ENCODE results near the gene RASGEF1C.

RASGEF1C gene

GRCh38 chr5:180120237-180121101 is 88.5 kb downstream of the RASGEF1C start:
- no peak for TF ChIP-seq CTCF (conservative IDR thresholded peaks at IDR 0.05; ENCODE audit: low read depth, low read length)
- no peak overlapping the region for H3K4me3 ChIP-seq (IDR thresholded peaks at IDR 0.05; ENCODE audit: insufficient read depth, low read depth, low read length)
- no peaks in the 10 kb centered on the region for H3K79me2 ChIP-seq (ENCODE audit: insufficient read depth, low read depth)
- no peak overlapping the region for H3K4me2 ChIP-seq
- H4K20me1 ChIP-seq (ENCODE audit: insufficient read depth), result no peaks in the 10 kb centered on the region
- no peak overlapping the region for H3K27ac ChIP-seq
- H3K4me1 ChIP-seq (ENCODE audit: low read depth, poor library complexity, severe bottlenecking), result no peaks in the 10 kb centered on the region
- no peaks in the 10 kb centered on the region for H3K36me3 ChIP-seq (ENCODE audit: insufficient read depth)
- no peak overlapping the region for H3K9ac ChIP-seq
- H3K27me3 ChIP-seq (ENCODE audit: insufficient read depth, low read depth), result no peaks in the 10 kb centered on the region
- H2AFZ ChIP-seq (ENCODE audit: low read depth), result no peak overlapping the region

DNA sequence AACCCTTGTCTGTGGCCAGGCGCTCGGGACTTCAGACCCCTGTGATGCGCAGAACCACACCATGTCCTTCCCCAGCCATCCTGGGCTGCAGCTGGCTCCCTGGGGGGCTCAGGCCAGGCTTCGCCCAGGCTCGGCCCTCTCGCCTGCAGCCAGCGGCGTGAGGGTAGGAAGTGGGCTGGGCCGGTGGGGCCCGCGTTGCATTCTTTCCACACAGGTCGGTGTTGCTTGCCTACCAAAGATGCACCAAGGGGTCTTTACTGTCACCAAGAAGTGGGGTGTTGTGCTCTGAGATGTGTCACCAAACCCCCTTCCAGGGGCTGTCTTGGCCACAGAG is 89.1 kb downstream of the RASGEF1C start:
- H3K27ac ChIP-seq, result no peak overlapping the region
- no peak overlapping the region for H3K9ac ChIP-seq
- no peak overlapping the region for H3K4me2 ChIP-seq
- no peaks in the 10 kb centered on the region for H4K20me1 ChIP-seq (ENCODE audit: insufficient read depth)
- no peaks in the 10 kb centered on the region for H3K79me2 ChIP-seq (ENCODE audit: insufficient read depth, low read depth)
- no peak overlapping the region for H2AFZ ChIP-seq (ENCODE audit: low read depth)
- no peaks in the 10 kb centered on the region for H3K4me1 ChIP-seq (ENCODE audit: low read depth, poor library complexity, severe bottlenecking)
- no peak overlapping the region for H3K4me3 ChIP-seq (IDR thresholded peaks at IDR 0.05; ENCODE audit: insufficient read depth, low read depth, low read length)
- no peak for TF ChIP-seq CTCF (conservative IDR thresholded peaks at IDR 0.05; ENCODE audit: low read depth, low read length)
- no peaks in the 10 kb centered on the region for H3K36me3 ChIP-seq (ENCODE audit: insufficient read depth)
- no peaks in the 10 kb centered on the region for H3K27me3 ChIP-seq (ENCODE audit: insufficient read depth, low read depth)

DNA sequence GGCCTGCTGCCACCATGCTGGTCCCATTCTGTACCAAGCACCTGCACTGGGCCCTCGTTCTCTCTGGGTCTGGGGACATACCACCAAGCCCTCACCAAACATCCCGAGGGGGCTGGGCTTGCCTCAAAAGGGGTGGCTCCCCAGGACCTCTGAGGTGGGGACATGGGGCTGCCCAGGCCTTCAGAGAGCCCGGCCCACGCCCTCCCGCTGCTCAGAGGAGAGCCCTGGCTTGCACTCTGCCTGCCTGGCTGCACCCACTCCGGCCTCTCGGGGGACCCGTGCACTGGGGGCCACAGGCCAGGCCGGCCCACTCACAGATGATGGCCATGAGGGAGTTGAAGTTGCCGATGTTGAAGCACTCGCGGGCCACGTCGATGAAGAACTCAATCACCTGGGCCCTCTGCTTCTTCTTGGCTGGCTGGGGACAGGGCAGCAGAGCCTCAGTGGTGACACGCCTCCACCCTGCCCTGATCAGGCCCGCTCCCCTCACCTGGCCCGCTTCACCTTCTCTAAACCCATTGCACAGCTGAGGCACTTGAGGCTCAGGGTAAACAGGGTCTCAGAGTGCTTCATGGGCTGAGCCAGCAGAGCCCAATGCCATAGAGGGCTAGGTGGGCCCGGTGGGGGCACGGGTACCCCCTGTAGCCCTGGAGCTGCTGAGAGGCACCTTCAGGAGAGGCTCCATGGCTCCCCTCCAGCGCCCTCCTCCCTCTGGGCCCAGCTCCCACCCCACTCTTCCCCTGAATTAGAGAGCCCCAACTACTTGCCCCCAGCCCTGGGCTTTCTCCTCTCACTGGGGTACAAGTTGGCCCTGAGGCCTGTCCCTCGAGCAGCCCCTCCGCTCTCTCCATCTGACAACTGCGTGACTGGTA is 89.7 kb downstream of the RASGEF1C start:
- Histone ChIP-seq H3K36me3 (ENCODE audit: insufficient read depth) (no peaks in the 10 kb centered on the region), H2AFZ (ENCODE audit: low read depth) (no peak overlapping the region)

GRCh38 chr5:180118391-180118791 is 90.6 kb downstream of the RASGEF1C start:
- no peaks in the 10 kb centered on the region for H3K36me3 ChIP-seq (ENCODE audit: insufficient read depth)
- no peak for TF ChIP-seq CTCF (conservative IDR thresholded peaks at IDR 0.05; ENCODE audit: low read depth, low read length)
- no peak overlapping the region for H3K4me2 ChIP-seq

More for the DNA sequence above, 89.7 kb downstream of the RASGEF1C start:
- Histone ChIP-seq H3K9ac (no peak overlapping the region), H3K4me1 (ENCODE audit: low read depth, poor library complexity, severe bottlenecking) (no peaks in the 10 kb centered on the region), H4K20me1 (ENCODE audit: insufficient read depth) (no peaks in the 10 kb centered on the region), H3K4me2 (no peak overlapping the region), H3K4me3 (IDR thresholded peaks at IDR 0.05; ENCODE audit: insufficient read depth, low read depth, low read length) (no peak overlapping the region), H3K27me3 (ENCODE audit: insufficient read depth, low read depth) (no peaks in the 10 kb centered on the region), H3K79me2 (ENCODE audit: insufficient read depth, low read depth) (no peaks in the 10 kb centered on the region), H3K27ac (no peak overlapping the region)
- TF ChIP-seq CTCF (conservative IDR thresholded peaks at IDR 0.05; ENCODE audit: low read depth, low read length), result no peak

More at GRCh38 chr5:180118391-180118791, 90.6 kb downstream of the RASGEF1C start:
- H4K20me1 ChIP-seq (ENCODE audit: insufficient read depth), result no peaks in the 10 kb centered on the region
- H3K4me3 ChIP-seq (IDR thresholded peaks at IDR 0.05; ENCODE audit: insufficient read depth, low read depth, low read length), result no peak overlapping the region
- no peak overlapping the region for H2AFZ ChIP-seq (ENCODE audit: low read depth)
- H3K9ac ChIP-seq, result no peak overlapping the region
- H3K79me2 ChIP-seq (ENCODE audit: insufficient read depth, low read depth), result no peaks in the 10 kb centered on the region
- H3K27me3 ChIP-seq (ENCODE audit: insufficient read depth, low read depth), result no peaks in the 10 kb centered on the region
- no peaks in the 10 kb centered on the region for H3K4me1 ChIP-seq (ENCODE audit: low read depth, poor library complexity, severe bottlenecking)
- no peak overlapping the region for H3K27ac ChIP-seq

All from KMS-11 (cell line).